BE2C (cell line): ENCODE results near the gene LGALS3.

Source experiments
- DNase-seq: peaks from one replicate; pipeline ENCODE4 v3.0.0-alpha.2; 2020
- H3K27me3 ChIP-seq: fragments of 250-450 bp; sonication (Bioruptor Pico); 2 replicates; pipeline ENCODE4 v1.5.1; 2020; ENCODE audit warnings: mild to moderate bottlenecking
- H3K36me3 ChIP-seq: fragments of 250-450 bp; sonication (Bioruptor Pico); 2 replicates; pipeline ENCODE4 v1.5.1; 2020; ENCODE audit warnings: mild to moderate bottlenecking
- H3K4me1 ChIP-seq: fragments of 250-450 bp; sonication (Bioruptor Pico); 2 replicates; pipeline ENCODE4 v1.5.1; 2020
- H3K4me3 ChIP-seq: 2 replicates; pipeline ENCODE4 v1.5.1; 2011; ENCODE audit warnings: low read depth, low read length
- H3K9me3 ChIP-seq: fragments of 250-450 bp; sonication (Bioruptor Pico); 2 replicates; pipeline ENCODE4 v1.5.1; 2020
- CTCF ChIP-seq: IDR thresholded peaks from 2 replicates; pipeline ENCODE4 v1.5.1; 2012; ENCODE audit warnings: mild to moderate bottlenecking, low read depth, low read length

Gene LGALS3

GRCh38 chr14:55127460-55127951, 1.5 kb upstream of the LGALS3 start:
- no peak for TF ChIP-seq CTCF
- Histone ChIP-seq H3K36me3 (no peaks in the 10 kb centered on the region), H3K9me3 (no peaks in the 10 kb centered on the region), H3K4me1 (peaks cover 9% of the 10 kb centered on the region), H3K27me3 (peaks cover 9% of the 10 kb centered on the region), H3K4me3 (no peak overlapping the region)
- no peak for DNase-seq

- no peak for DNase-seq
- peak overlapping the region; percentile 59; the same call in 1 of the 2 replicates for H3K4me3 ChIP-seq
- no peaks in the 10 kb centered on the region for H3K9me3 ChIP-seq
- H3K4me1 ChIP-seq = no peaks in the 10 kb centered on the region; the same call in 1 of the 2 replicates
- peaks cover 9% of the 10 kb centered on the region for H3K27me3 ChIP-seq
- no peak for TF ChIP-seq CTCF
- no peaks in the 10 kb centered on the region for H3K36me3 ChIP-seq
Observed at GRCh38 chr14:55128386-55129085, 516 bp upstream of the LGALS3 start.

GRCh38 chr14:55129428-55130195, 560 bp downstream of the LGALS3 start:
- Histone ChIP-seq H3K36me3 (no peaks in the 10 kb centered on the region), H3K4me3 (peak overlapping the region; percentile 59), H3K4me1 (no peaks in the 10 kb centered on the region; the same call in 1 of the 2 replicates), H3K27me3 (peaks cover 9% of the 10 kb centered on the region), H3K9me3 (no peaks in the 10 kb centered on the region)
- DNase-seq = peak; percentile 45
- no peak for TF ChIP-seq CTCF

- TF ChIP-seq CTCF = no peak
- DNase-seq = no peak
- peaks cover 9% of the 10 kb centered on the region for H3K27me3 ChIP-seq
- H3K4me1 ChIP-seq = no peaks in the 10 kb centered on the region; the same call in 1 of the 2 replicates
- H3K9me3 ChIP-seq = no peaks in the 10 kb centered on the region
- H3K4me3 ChIP-seq = peak overlapping the region; percentile 59; the same call in 1 of the 2 replicates
- no peaks in the 10 kb centered on the region for H3K36me3 ChIP-seq
Observed at GRCh38 chr14:55130196-55130550, 1.1 kb downstream of the LGALS3 start.

GRCh38 chr14:55131370-55132137, 2.5 kb downstream of the LGALS3 start:
- no peak for TF ChIP-seq CTCF
- H3K4me1 ChIP-seq = no peaks in the 10 kb centered on the region; the same call in 1 of the 2 replicates
- peaks cover 9% of the 10 kb centered on the region for H3K27me3 ChIP-seq
- no peak for DNase-seq
- H3K4me3 ChIP-seq = no peak overlapping the region
- no peaks in the 10 kb centered on the region for H3K9me3 ChIP-seq
- H3K36me3 ChIP-seq = no peaks in the 10 kb centered on the region
